Measurements from ENCODE around the gene CFAP299.

CFAP299 gene

DNA sequence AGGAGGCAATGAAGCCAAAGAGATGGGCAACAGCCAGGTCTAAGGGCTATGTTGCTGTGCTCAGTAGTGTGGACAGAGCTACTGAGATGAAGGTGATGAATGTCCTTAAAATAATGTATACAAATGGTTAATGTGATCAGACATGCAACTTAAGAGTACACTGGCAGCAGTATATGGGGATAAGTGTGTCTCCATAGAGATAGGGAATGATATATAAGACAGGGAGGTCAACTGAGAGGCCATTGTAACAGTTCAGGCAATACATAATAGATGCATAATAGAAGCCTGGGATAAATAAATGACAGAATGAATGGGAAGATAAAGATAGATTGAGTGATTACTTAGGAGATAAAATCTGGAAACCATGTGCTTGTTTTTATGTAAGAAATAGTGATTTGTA lies 250.0 kb downstream of the CFAP299 start:
- Mint-ChIP-seq H3K4me3 (no peak overlapping the region), H3K27me3 (no peaks in the 10 kb centered on the region), H3K36me3 (ENCODE audit: low read depth) (no peaks in the 10 kb centered on the region), H3K27ac (no peak overlapping the region), H3K4me1 (ENCODE audit: low read depth) (peaks cover 12% of the 10 kb centered on the region), H3K9me3 (no peaks in the 10 kb centered on the region)

DNA sequence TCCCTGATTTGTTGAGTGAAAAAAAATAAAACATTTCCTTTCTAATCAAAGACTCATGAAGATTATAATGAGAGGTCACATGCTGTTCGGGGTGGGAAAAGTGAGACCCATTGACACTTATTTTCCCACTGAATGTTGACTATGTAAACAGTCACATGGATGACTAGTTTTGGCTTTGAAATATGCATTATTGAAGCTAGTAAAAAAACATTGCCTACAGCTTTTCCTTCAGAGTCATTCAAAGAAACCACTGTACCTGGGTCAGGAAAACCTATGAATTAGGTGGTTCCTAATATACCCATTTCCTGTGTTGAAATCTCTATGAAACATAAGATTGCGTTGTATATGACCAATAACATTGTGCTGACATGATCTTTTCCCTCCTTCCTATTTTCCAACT lies 251.2 kb downstream of the CFAP299 start:
- no peak overlapping the region for H3K4me3 Mint-ChIP-seq
- H3K9me3 Mint-ChIP-seq, result no peaks in the 10 kb centered on the region
- no peaks in the 10 kb centered on the region for H3K36me3 Mint-ChIP-seq (ENCODE audit: low read depth)
- no peaks in the 10 kb centered on the region for H3K27me3 Mint-ChIP-seq
- H3K27ac Mint-ChIP-seq, result no peak overlapping the region
- peaks cover 8% of the 10 kb centered on the region for H3K4me1 Mint-ChIP-seq (ENCODE audit: low read depth)

DNA sequence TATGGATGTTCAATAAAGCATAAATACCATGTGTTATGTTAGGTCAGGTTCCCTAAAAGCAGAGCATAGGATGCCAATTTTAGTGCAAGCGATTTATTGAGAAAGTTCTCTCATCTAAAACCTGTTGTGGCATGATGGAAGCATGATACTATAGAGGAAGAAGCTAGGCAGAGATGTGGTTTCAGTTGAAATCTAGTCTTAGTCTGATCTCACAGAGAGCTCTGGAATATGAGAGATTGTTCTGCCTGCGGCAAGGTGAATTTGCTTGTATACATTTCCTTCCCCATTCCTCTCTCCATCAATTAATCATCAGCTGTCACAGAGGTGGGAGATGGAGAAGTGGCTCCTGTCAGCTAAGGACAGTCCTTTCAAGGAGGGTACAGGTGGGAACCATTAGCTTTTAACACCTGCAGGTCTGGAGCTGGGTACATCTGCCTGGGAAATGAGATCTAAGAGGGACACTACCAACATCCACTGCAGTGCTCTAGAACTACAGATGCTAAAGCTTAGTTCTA lies 252.4 kb downstream of the CFAP299 start:
- no peaks in the 10 kb centered on the region for H3K36me3 Mint-ChIP-seq (ENCODE audit: low read depth)
- no peaks in the 10 kb centered on the region for H3K9me3 Mint-ChIP-seq
- H3K27me3 Mint-ChIP-seq, result no peaks in the 10 kb centered on the region
- H3K4me1 Mint-ChIP-seq (ENCODE audit: low read depth), result no peaks in the 10 kb centered on the region
- H3K27ac Mint-ChIP-seq, result no peak overlapping the region
- H3K4me3 Mint-ChIP-seq, result no peak overlapping the region

DNA sequence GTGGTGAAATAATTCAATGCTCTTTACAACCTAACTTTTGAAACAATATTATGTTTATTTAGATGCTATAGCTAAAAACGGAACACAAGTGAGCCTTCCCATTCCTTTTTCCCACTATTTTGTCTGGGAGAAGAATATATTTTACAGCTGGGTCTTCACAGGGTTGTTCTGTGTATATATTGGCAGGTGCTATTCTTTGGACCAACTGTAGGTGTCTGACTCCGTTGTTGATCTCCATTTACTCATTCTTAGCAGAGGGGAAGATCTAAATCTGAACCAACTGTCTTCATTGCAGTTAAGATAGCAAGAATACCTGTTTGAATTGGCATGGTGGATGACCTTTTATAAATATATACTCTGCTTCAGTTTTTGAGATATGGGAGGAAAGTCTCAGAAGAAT lies 257.4 kb downstream of the CFAP299 start:
- Mint-ChIP-seq H3K9me3 (no peaks in the 10 kb centered on the region), H3K27ac (no peak overlapping the region), H3K36me3 (ENCODE audit: low read depth) (no peaks in the 10 kb centered on the region), H3K4me3 (no peak overlapping the region), H3K27me3 (no peaks in the 10 kb centered on the region), H3K4me1 (ENCODE audit: low read depth) (no peaks in the 10 kb centered on the region)

DNA sequence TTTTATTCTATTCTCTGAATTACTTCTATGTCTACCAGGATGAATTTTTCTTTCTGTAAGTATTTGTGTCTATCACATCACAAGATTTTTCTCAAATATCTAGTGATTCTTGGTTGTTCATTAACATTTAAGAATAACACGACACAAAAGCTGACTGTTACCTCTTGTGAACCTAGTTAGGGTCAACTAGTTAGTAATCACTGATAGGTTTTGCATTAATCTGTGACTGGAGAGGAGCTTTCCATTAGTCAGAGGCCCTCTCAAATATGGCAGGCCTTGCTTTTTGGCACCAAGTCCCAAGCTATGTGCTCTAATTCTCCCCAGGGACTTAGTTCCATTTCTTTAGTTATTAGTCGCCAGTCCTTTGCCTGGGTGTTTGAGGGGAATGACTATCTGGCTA lies 259.2 kb downstream of the CFAP299 start:
- no peaks in the 10 kb centered on the region for H3K36me3 Mint-ChIP-seq (ENCODE audit: low read depth)
- no peak overlapping the region for H3K27ac Mint-ChIP-seq
- H3K4me1 Mint-ChIP-seq (ENCODE audit: low read depth), result no peaks in the 10 kb centered on the region
- H3K27me3 Mint-ChIP-seq, result no peaks in the 10 kb centered on the region
- no peaks in the 10 kb centered on the region for H3K9me3 Mint-ChIP-seq
- no peak overlapping the region for H3K4me3 Mint-ChIP-seq

DNA sequence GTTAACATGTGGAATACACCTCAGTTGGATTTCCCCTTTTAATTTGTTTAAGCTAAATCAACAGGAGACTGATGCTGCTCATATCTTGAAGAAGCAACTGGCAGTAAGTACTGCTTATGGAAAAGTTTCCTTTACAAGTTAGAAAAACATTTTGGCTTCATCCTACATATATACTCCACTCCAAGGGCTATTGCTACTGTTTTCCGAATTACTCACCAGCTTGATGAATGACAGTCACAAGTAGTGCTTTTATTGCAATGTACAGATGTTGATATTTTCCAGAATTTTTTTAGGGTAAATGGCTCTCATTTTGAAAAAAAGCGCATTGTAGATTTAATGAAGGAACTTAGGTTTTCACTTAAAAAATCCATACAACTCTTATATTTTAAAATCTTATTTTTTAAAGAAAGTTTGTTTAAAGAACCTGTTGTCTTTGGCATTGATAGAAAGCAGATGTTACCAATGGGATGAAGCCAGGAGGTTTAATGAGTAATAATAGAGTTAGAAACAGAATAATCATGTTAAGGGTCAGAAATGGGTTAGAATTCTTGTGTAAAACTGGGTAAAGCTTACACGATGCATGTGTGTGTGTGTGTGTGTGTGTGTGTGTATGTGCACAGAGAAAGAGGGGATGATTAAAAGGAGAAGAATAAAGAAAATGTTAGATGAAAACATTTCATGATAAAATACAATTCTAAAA lies 272.9 kb downstream of the CFAP299 start:
- Mint-ChIP-seq H3K36me3 (ENCODE audit: low read depth) (no peaks in the 10 kb centered on the region), H3K4me1 (ENCODE audit: low read depth) (peaks cover 12% of the 10 kb centered on the region), H3K27me3 (no peaks in the 10 kb centered on the region)

DNA sequence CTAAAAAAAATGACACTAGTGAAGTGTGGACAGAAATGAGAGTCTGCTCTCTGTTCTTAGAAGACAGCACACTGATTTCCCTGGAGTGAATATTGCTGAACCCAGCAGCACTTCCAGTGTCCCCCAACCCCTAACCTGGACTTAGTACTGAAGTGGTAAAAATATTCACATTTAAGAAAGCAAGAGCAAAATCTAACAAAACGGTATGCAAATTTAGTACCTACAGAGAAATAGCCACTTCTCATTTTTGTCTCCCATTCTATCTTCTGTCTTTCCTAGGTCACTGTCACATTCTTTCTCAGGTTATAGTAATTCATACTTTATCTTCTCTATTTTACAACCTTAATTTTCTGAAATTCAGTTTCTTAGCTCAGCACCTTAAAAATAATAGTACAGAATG lies 274.7 kb downstream of the CFAP299 start:
- Mint-ChIP-seq H3K4me3 (no peak overlapping the region), H3K4me1 (ENCODE audit: low read depth) (peaks cover 12% of the 10 kb centered on the region), H3K36me3 (ENCODE audit: low read depth) (no peaks in the 10 kb centered on the region), H3K27ac (no peak overlapping the region), H3K9me3 (peaks cover 9% of the 10 kb centered on the region), H3K27me3 (no peaks in the 10 kb centered on the region)

More for the DNA sequence above, 272.9 kb downstream of the CFAP299 start:
- Mint-ChIP-seq H3K9me3 (peaks cover 9% of the 10 kb centered on the region), H3K27ac (no peak overlapping the region), H3K4me3 (no peak overlapping the region)

DNA sequence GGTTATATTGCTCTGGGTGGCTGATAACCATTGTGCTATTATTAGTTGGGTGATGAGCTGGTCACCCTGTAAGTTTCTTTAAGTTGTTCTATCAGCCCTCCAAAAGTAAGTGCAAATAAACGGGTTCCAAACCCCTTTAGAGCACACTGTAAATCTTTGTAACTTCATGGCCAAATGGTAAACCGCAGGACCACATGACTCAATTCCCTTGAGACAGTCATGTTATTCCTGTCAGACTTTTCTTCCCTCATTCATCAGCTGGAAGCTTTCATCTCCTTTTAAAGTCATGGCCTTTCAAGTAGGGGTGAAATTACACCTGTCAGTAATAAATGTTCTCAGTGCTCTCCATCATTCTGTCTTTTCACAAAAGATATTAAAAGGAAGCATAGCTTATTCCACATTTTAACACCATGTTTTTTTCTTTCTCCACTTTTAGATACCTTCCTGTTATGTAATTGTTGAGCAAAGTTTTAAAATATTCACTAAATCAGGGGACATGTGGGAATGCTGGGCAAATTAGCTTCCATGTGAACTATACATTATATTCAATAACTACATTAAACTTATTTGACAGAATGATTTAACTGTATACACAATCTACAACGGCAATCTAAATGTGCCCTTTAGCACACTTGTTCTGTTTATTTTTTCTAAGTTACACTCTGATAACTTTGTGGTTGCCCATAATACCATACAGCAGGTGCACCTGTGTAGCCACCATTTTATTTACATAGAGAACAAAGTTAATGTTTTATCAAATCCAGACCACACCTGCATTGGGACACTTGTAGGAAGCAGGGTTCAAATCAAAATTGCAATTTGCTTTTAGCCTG lies 275.5 kb downstream of the CFAP299 start:
- H3K27me3 Mint-ChIP-seq, result no peaks in the 10 kb centered on the region
- H3K4me3 Mint-ChIP-seq, result no peak overlapping the region
- no peak overlapping the region for H3K27ac Mint-ChIP-seq
- peaks cover 9% of the 10 kb centered on the region for H3K9me3 Mint-ChIP-seq
- H3K36me3 Mint-ChIP-seq (ENCODE audit: low read depth), result no peaks in the 10 kb centered on the region
- H3K4me1 Mint-ChIP-seq (ENCODE audit: low read depth), result peaks cover 12% of the 10 kb centered on the region

DNA sequence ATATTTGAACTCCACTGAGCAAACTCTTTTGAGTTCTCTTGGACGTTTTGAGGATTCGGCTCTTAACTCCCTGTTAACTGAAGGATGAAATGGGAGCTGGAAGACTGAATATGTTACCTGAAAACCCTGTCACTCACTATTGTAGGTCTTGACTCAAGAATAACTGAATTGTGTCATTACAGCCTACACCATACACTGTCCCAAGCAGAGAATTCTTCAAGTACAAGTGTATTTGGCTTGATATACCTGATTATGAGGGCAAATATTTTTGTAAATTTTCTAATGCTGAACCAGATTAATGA lies 276.1 kb downstream of the CFAP299 start:
- Mint-ChIP-seq H3K4me1 (ENCODE audit: low read depth) (peaks cover 12% of the 10 kb centered on the region), H3K4me3 (no peak overlapping the region), H3K27ac (no peak overlapping the region), H3K27me3 (no peaks in the 10 kb centered on the region), H3K9me3 (peaks cover 8% of the 10 kb centered on the region), H3K36me3 (ENCODE audit: low read depth) (no peaks in the 10 kb centered on the region)

DNA sequence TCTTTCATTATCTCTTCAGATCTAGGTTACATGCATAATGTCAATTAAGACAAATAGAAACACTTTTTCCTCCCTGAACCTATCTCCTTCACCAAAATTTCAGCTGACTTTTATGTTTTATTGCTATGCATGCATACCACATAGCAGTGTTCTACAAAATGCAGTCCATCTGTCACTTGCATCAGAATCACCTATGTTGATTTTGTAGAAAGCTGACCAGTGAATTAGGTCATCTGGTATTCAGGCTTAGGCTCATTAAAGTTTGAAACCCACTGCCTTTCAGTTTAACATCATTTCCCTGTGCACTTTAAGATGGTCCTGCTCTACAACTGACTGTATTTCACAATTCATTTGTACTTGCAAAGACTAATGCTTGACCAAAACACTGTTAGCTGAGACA lies 277.9 kb downstream of the CFAP299 start:
- Mint-ChIP-seq H3K27me3 (no peaks in the 10 kb centered on the region), H3K9me3 (no peaks in the 10 kb centered on the region), H3K36me3 (ENCODE audit: low read depth) (no peaks in the 10 kb centered on the region), H3K27ac (no peak overlapping the region), H3K4me3 (no peak overlapping the region), H3K4me1 (ENCODE audit: low read depth) (peaks cover 12% of the 10 kb centered on the region)

DNA sequence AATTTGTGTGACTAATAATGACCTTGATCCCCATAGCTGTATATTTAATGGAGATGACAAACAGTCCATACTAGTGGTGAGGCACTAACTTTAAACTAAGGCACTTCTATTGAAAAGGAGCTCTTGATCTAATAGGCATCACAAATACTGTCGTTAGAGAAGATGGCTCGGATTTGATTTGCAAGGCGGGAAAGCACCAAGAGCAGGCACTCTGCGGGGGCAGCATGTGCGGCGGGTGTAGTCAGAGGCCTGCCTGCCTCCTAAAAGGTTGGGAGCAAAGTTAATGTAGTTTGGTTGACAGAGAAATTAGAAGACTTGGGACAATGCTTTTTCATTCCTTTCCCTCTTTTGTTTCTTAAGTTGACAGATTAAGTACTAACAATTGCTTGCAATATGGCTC lies 278.8 kb downstream of the CFAP299 start:
- H3K36me3 Mint-ChIP-seq (ENCODE audit: low read depth), result no peaks in the 10 kb centered on the region
- H3K4me3 Mint-ChIP-seq, result no peak overlapping the region
- H3K27me3 Mint-ChIP-seq, result no peaks in the 10 kb centered on the region
- no peaks in the 10 kb centered on the region for H3K9me3 Mint-ChIP-seq
- peaks cover 12% of the 10 kb centered on the region for H3K4me1 Mint-ChIP-seq (ENCODE audit: low read depth)
- H3K27ac Mint-ChIP-seq, result no peak overlapping the region

DNA sequence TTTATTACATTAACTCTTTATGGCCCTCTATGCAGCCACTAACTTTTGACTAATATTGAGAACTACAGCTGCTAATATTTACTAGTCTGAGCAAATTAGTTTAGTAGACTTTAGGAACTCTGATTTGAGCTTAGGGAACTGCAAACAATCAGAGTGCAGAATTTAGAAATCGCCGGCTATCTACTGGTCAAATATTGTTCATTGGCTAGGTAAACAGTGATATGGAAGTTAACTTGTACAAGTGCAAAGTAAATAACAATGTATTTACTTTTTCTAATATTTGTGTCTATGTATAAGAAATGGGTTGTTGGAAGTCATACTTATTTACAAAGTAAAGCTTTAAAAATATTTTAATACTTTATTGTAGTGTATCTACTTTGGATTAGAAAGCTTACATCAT lies 279.6 kb downstream of the CFAP299 start:
- H3K36me3 Mint-ChIP-seq (ENCODE audit: low read depth), result no peaks in the 10 kb centered on the region
- no peak overlapping the region for H3K27ac Mint-ChIP-seq
- no peaks in the 10 kb centered on the region for H3K9me3 Mint-ChIP-seq
- H3K27me3 Mint-ChIP-seq, result no peaks in the 10 kb centered on the region
- peaks cover 12% of the 10 kb centered on the region for H3K4me1 Mint-ChIP-seq (ENCODE audit: low read depth)
- no peak overlapping the region for H3K4me3 Mint-ChIP-seq

DNA sequence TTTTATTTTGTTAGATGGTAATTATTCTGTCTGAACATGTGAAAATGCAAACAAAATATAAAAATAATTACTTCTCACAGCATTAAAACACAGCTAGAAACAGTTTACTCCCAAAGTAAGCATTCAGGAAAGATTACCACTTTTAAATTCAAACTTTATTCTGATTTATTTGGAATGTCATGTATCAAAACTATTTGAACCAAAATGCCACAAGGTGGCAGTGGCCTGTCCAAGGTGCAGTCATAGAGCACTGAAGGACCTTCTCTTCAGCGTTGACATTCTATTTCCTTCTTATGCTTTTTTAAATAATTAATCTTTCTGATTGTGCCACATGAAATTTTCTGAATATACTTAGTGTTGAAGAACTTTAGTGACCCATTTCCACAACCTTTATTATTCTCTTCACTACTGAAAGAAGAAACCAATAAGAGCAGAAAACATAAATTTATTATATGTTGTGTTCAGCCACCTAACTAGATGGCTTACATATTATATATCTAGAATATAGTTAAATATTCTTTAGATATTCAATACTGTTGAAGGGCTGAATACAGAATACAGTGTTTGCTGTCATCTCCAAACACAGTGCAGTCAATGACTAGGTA lies 283.6 kb downstream of the CFAP299 start:
- Mint-ChIP-seq H3K36me3 (ENCODE audit: low read depth) (peaks cover 2% of the 10 kb centered on the region), H3K4me1 (ENCODE audit: low read depth) (no peaks in the 10 kb centered on the region), H3K4me3 (no peak overlapping the region), H3K9me3 (peaks cover 13% of the 10 kb centered on the region), H3K27ac (no peak overlapping the region), H3K27me3 (no peaks in the 10 kb centered on the region)

DNA sequence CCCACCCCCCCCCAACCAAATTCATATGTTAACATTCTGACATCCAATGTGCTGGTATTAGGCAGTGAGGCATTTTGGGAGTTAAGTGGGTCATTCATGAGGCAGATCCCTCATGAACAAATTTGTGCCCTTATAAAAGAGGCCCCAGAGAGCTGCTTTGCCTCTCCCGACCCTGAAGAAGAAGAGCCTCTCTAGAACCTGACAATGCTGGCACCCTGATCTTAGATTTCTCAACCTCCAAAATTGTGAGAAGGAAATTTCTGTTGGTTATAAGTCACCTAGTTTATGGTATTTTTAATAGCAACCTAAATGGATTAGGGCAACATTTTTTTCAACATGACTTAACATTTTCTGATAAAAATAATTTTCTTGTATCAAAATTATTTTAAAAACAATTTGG lies 296.3 kb downstream of the CFAP299 start:
- Mint-ChIP-seq H3K4me1 (ENCODE audit: low read depth) (no peaks in the 10 kb centered on the region), H3K27ac (no peak overlapping the region), H3K27me3 (no peaks in the 10 kb centered on the region), H3K36me3 (ENCODE audit: low read depth) (no peaks in the 10 kb centered on the region), H3K4me3 (no peak overlapping the region), H3K9me3 (peaks cover 14% of the 10 kb centered on the region)

DNA sequence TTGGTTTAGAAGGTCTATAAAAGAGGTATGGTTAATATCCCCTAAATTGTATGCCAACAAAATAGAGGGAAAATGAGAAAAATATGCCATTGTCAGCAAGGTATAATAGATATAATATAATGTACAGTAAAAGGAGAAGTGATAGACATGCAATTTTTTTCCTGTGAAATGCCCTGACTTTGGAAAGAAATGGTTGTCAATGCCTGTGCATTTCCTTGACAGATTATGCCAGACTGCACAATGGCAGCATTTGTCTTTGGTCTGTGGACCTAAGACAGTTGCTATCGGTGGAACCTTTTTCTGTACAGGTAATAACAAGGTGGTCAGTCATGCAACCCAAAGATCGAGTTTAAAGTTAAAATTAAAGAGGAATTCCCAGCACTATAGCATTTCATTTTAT lies 301.7 kb downstream of the CFAP299 start:
- Mint-ChIP-seq H3K9me3 (no peaks in the 10 kb centered on the region), H3K4me1 (ENCODE audit: low read depth) (no peaks in the 10 kb centered on the region), H3K36me3 (ENCODE audit: low read depth) (no peaks in the 10 kb centered on the region), H3K27me3 (no peaks in the 10 kb centered on the region), H3K27ac (no peak overlapping the region), H3K4me3 (no peak overlapping the region)

Measured in stimulated activated naive CD8-positive, alpha-beta T cell treated with anti-CD3 and anti-CD28 coated beads, Interleukin-15, Interleukin-2, amounts not matched to agents 100 ng/mL and 50 ng/mL, for 24 hours (primary cell).